B cell (primary cell): ENCODE data around the gene DDX55. TPM values are rescaled to one million over a fixed set of nuclear protein-coding genes. Genes with fewer than 3 reads are reported as not detected.

Experiments
- ATAC-seq: fragments of 200-7000 bp; cut with Tn5 transposase; one replicate; pipeline ENCODE4 v1.10.0; 2021; ENCODE audit warnings: low read depth, mild to moderate bottlenecking, moderate number of reproducible peaks, moderate library complexity
- CTCF ChIA-PET: fragments of 350-600 bp; sonication (Branson Sonifier 250); formaldehyde crosslinking; loops from one replicate; lab custom pipeline; 2021; ENCODE audit warnings: antibody characterized with exemption, inconsistent platforms; lab: Charles Lee
- POLR2A ChIA-PET: fragments of 350-600 bp; sonication (Branson Sonifier 250); formaldehyde crosslinking; loops from one replicate; lab custom pipeline; 2021; ENCODE audit warnings: antibody characterized with exemption; lab: Charles Lee
- DNase-seq: peaks from one replicate; pipeline ENCODE4 v3.0.0; 2013
- H2AFZ ChIP-seq: 2 replicates; pipeline ENCODE4 v1.6.1; 2012; ENCODE audit warnings: mild to moderate bottlenecking, low read depth, low read length; ENCODE audit not compliant: insufficient read depth, poor library complexity, severe bottlenecking
- H3K27ac ChIP-seq, 2 donors: 1 replicate in 1 of 2; 2 replicates in 1 of 2; pipeline ENCODE4 v1.5.1; 2012 to 2013; ENCODE audit warnings: low read length in 2 of 2, mild to moderate bottlenecking in 2 of 2, moderate library complexity in 1 of 2
- H3K27me3 ChIP-seq, 4 experiments: fragments of 200-600 bp in 1 of 4; sonication (generic) in 1 of 4; replicated peaks in 1 of 4; 1 replicate in 2 of 4; 2 replicates in 2 of 4; pipeline versions ENCODE4 v1.6.1 to v1.7.0; 2013 to 2016; ENCODE audit warnings: low read length in 3 of 4, mild to moderate bottlenecking in 2 of 4, mixed read lengths in 1 of 4, moderate library complexity in 1 of 4; ENCODE audit not compliant: insufficient read depth in 4 of 4, control insufficient read depth in 3 of 4; ENCODE audit errors: control extremely low read depth in 1 of 4
- H3K36me3 ChIP-seq, 2 experiments: replicated peaks in 1 of 2; 1 replicate in 1 of 2; 2 replicates in 1 of 2; pipeline versions ENCODE4 v1.6.1 to v1.7.1; 2013; ENCODE audit warnings: low read length in 1 of 2; ENCODE audit not compliant: insufficient read depth in 2 of 2, control insufficient read depth in 1 of 2; ENCODE audit errors: control extremely low read depth in 1 of 2, extremely low read depth in 1 of 2
- H3K4me1 ChIP-seq, 2 donors: fragments of 200-600 bp in 1 of 2; sonication (generic) in 1 of 2; 1 replicate in 1 of 2; 2 replicates in 1 of 2; pipeline versions ENCODE4 v1.5.1 to v1.6.1; 2013 to 2017; ENCODE audit warnings: low read length in 2 of 2; ENCODE audit not compliant: control insufficient read depth in 2 of 2, insufficient read depth in 2 of 2
- H3K4me2 ChIP-seq: replicated peaks from 2 replicates; pipeline ENCODE3; 2012; ENCODE audit warnings: mild to moderate bottlenecking, low read depth, low read length; ENCODE audit not compliant: poor library complexity, severe bottlenecking
- H3K4me3 ChIP-seq, 5 experiments: fragments of 200-600 bp in 1 of 5; sonication (generic) in 1 of 5; 1 replicate in 3 of 5; 2 replicates in 2 of 5; pipeline versions ENCODE4 v1.5.1 to v1.7.0; 2011 to 2016; ENCODE audit warnings: low read length in 4 of 5, mild to moderate bottlenecking in 4 of 5, low read depth in 2 of 5, control low read depth in 1 of 5, moderate library complexity in 1 of 5; ENCODE audit not compliant: insufficient read depth in 1 of 5; ENCODE audit errors: control extremely low read depth in 1 of 5, extremely low read depth in 1 of 5
- H3K79me2 ChIP-seq: fragments of 200-600 bp; sonication (generic); one replicate; pipeline ENCODE4 v1.6.0; 2016; ENCODE audit warnings: low read length; ENCODE audit not compliant: control insufficient read depth, insufficient read depth
- H3K9ac ChIP-seq: fragments of 200-600 bp; sonication (generic); 2 replicates; pipeline ENCODE4 v1.6.1; 2017; ENCODE audit warnings: mild to moderate bottlenecking, low read length, moderate library complexity
- H3K9me3 ChIP-seq, 3 donors: one replicate each; pipeline versions ENCODE4 v1.6.1 to v1.7.1; 2013; ENCODE audit warnings: low read length in 2 of 3; ENCODE audit not compliant: control insufficient read depth in 2 of 3, insufficient read depth in 1 of 3; ENCODE audit errors: control extremely low read depth in 1 of 3
- H4K20me1 ChIP-seq: 2 replicates; pipeline ENCODE4 v1.6.0; 2012; ENCODE audit warnings: mild to moderate bottlenecking, low read length; ENCODE audit not compliant: insufficient read depth, control insufficient read depth, poor library complexity, severe bottlenecking
- H3K27ac Mint-ChIP-seq: one replicate; pipeline ENCODE4 v1.8.0; 2021; ENCODE audit warnings: mixed read lengths
- H3K27me3 Mint-ChIP-seq: one replicate; pipeline ENCODE4 v1.8.0; 2021; ENCODE audit warnings: mixed read lengths
- H3K4me1 Mint-ChIP-seq: one replicate; pipeline ENCODE4 v1.8.0; 2021; ENCODE audit warnings: mixed read lengths
- H3K4me3 Mint-ChIP-seq: one replicate; pipeline ENCODE4 v1.8.0; 2021; ENCODE audit warnings: mixed read lengths
- H3K9me3 Mint-ChIP-seq: one replicate; pipeline ENCODE4 v1.8.0; 2022; ENCODE audit warnings: mixed read lengths; ENCODE audit not compliant: insufficient read depth
- CTCF ChIP-seq: fragments of 200-600 bp; IDR thresholded peaks from one replicate; pipeline ENCODE4 v1.8.0; 2022; ENCODE audit warnings: antibody characterized with exemption, mild to moderate bottlenecking
- EZH2 ChIP-seq: IDR thresholded peaks from 2 replicates; pipeline ENCODE4 v1.6.1; 2012; ENCODE audit warnings: borderline replicate concordance, low read depth, mild to moderate bottlenecking, moderate library complexity, low read length; ENCODE audit not compliant: insufficient read depth, poor library complexity, severe bottlenecking
- WGBS: methylation state at CpG from one replicate; pipeline ENCODE4 v1.1.5; 2013; ENCODE audit warnings: missing lambda C conversion rate; ENCODE audit not compliant: insufficient coverage; 5-methylcytosine and 5-hydroxymethylcytosine counted together
- intact Hi-C: fragments of 100-400 bp; cut with micrococcal nuclease; formaldehyde crosslinking; loops from one replicate; pipeline ENCODE4 v1.10.0; 2022
- polyA plus RNA-seq: library from polyadenylated mRNA; depleted of rRNA; stranded (reverse); fragments of >200 nt; gene quantifications from 2 replicates; pipeline ENCODE4 v1.2.3, GENCODE V29; 2012
- total RNA-seq, 2 donors: library from RNA; stranded (reverse); fragments of 120-200 nt in 1 of 2; gene quantifications; 1 replicate in 1 of 2; 2 replicates in 1 of 2; pipeline versions ENCODE4 v1.2.3 to v1.2.4, GENCODE V29; 2013 to 2022

Gene DDX55
- total and polyA plus RNA-seq, 2 donors (not counting 1 experiment from before 2014, with no cell fraction given), result 33.3 to 39.9 TPM

DNA sequence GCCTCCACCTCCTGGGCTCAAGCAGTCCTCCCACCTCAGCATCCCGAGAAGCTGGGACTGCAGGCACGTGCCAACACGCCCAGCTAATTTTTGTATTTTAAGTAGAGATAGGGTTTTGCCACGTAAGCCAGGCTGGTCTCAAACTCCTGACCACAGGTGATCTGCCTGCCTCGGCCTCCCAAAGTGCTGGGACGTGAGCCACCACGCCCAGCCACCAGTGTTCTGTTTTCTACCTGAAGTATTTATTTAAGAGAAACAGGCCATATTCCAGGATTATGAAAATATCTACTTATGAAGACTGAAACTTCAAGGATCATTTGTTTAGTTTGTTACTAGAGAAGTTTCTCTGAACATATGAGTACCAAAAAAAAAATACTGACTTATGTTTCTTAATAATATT is 42.0 kb downstream of the DDX55 start:
- Histone ChIP-seq H3K9ac (no peak overlapping the region), H3K79me2 (peaks cover 26% of the 10 kb centered on the region), H3K36me3 (peaks cover 0 to 41% of the 10 kb centered on the region in 2 experiments), H3K4me3 (no peak overlapping the region), H3K4me2 (no peak overlapping the region), H4K20me1 (no peaks in the 10 kb centered on the region), H3K27me3 (no peaks in the 10 kb centered on the region), H3K9me3 (no peaks in the 10 kb centered on the region), H2AFZ (no peak overlapping the region), H3K4me1 (no peaks in the 10 kb centered on the region), H3K27ac (no peak overlapping the region)
- CTCF ChIA-PET, result no interaction called here
- H3K9me3 Mint-ChIP-seq, result no peaks in the 10 kb centered on the region
- POLR2A ChIA-PET, result no interaction called here
- H3K4me3 Mint-ChIP-seq, result no peak overlapping the region
- no peaks in the 10 kb centered on the region for H3K27me3 Mint-ChIP-seq
- intact Hi-C loops, result no loop called here
- 92% methylated on average over 3 of the region's 7 CpGs for WGBS
- ATAC-seq (no peak), DNase-seq (no peak)
- TF ChIP-seq CTCF, result no peak
- no peak for TF ChIP-seq EZH2
- H3K27ac Mint-ChIP-seq, result no peak overlapping the region
- H3K4me1 Mint-ChIP-seq, result no peaks in the 10 kb centered on the region

DNA sequence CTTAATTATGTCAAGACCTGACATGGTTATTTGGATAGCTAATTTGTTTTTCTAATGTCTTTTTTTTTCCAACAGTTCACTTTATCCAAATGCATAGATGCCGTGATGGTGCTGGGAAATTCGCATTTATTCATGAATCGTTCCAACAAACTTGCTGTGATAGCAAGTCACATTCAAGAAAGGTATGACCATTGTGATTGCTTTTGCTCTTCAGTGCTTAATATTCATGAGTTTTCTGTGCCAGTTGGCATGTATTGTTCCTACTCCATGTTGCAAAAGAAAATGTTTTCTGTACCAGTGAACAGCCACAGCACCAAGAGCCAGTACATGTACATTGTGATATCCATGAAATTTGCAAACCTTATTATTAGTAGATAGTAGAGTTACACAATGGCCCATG is 43.5 kb downstream of the DDX55 start:
- no peak overlapping the region for H2AFZ ChIP-seq
- peaks cover 28% of the 10 kb centered on the region for H3K79me2 ChIP-seq
- no peaks in the 10 kb centered on the region for H3K9me3 Mint-ChIP-seq
- ChIA-PET POLR2A (interaction anchor here (0.7 kb wide), 1 partner anchor 43 kb away, joined by 5 read pairs; no protein-coding TSS in a partner anchor), CTCF (no interaction called here)
- no peaks in the 10 kb centered on the region for H3K27me3 ChIP-seq
- no peak overlapping the region for H3K27ac ChIP-seq
- ATAC-seq (no peak), DNase-seq (no peak)
- 100% methylated on average over 3 of the region's 3 CpGs for WGBS
- H3K4me3 Mint-ChIP-seq, result no peak overlapping the region
- H3K4me1 ChIP-seq, result no peaks in the 10 kb centered on the region
- H3K36me3 ChIP-seq, result peaks cover 3 to 45% of the 10 kb centered on the region in 2 experiments
- H3K9me3 ChIP-seq, result no peaks in the 10 kb centered on the region
- H3K27ac Mint-ChIP-seq, result no peak overlapping the region
- H3K9ac ChIP-seq, result no peak overlapping the region
- no peak overlapping the region for H3K4me2 ChIP-seq
- no peaks in the 10 kb centered on the region for H3K4me1 Mint-ChIP-seq
- no peaks in the 10 kb centered on the region for H4K20me1 ChIP-seq
- intact Hi-C loops, result no loop called here
- TF ChIP-seq CTCF (no peak), EZH2 (no peak)
- no peaks in the 10 kb centered on the region for H3K27me3 Mint-ChIP-seq
- no peak overlapping the region for H3K4me3 ChIP-seq
